Stimulated activated CD8-positive, alpha-beta memory T cell treated with anti-CD3 and anti-CD28 coated beads, Interleukin-15, amount 100 ng/mL, for 48 hours (primary cell): ENCODE measurements around the gene NKAIN2.

Experiments used
- DNase-seq, 2 donors: peaks; one replicate each; pipeline ENCODE4 v3.0.0-alpha.2; 2020; ENCODE audit warnings: low read depth in 2 of 2

NKAIN2 gene

GRCh38 chr6:123803504-123804013 is at the start of gene NKAIN2:
Gene NKAIN2 (plus strand): TSS chr6:123803865.
- DNase-seq = no peak

GRCh38 chr6:123759472-123759871 is 44.2 kb upstream of the NKAIN2 start:
- no peak for DNase-seq

GRCh38 chr6:123763904-123764303 is 39.8 kb upstream of the NKAIN2 start:
- DNase-seq = no peak

DNA sequence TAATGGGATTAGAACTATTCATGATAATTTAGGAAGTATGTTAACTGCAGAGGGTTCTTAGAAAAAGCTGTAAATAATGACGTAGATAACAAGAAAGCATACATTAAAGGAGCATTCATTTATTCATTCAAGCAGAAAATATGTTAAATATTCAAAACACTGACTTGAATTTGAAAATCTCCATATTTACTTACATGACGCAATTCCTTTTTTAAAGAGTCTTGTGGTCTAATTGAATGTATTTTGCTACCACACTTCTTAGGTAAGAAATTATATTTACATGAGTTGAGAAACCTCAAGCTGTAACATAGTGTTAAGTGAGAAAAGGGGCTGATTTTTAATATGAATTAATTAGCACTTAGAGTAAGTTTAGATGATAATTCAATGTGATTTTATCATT is 38.9 kb upstream of the NKAIN2 start:
- no peak for DNase-seq

- no peak for DNase-seq
These were observed 34.7 kb upstream of the NKAIN2 start for GRCh38 chr6:123768921-123769320.

GRCh38 chr6:123769431-123769830 is 34.2 kb upstream of the NKAIN2 start:
- DNase-seq = no peak

- no peak for DNase-seq
These were observed 33.3 kb upstream of the NKAIN2 start for GRCh38 chr6:123770247-123770949.

DNA sequence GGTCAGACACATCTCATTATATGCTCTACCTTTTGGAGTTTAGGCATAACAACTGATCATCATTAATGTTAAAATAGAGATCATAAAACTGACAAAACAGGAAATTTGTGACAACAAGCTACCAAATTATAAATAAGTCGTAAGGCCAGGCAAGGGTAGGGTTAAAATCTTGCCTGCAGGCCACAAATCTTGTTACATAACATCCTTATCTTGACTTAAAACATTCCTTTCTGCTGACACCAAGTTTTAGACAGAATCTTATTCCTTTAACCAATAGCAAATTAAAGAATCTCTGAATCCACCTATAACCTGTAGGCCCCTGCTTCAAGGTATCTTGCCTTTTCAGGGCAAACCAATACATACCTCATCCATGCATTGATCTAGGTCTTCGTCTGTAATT is 32.5 kb upstream of the NKAIN2 start:
- no peak for DNase-seq

DNA sequence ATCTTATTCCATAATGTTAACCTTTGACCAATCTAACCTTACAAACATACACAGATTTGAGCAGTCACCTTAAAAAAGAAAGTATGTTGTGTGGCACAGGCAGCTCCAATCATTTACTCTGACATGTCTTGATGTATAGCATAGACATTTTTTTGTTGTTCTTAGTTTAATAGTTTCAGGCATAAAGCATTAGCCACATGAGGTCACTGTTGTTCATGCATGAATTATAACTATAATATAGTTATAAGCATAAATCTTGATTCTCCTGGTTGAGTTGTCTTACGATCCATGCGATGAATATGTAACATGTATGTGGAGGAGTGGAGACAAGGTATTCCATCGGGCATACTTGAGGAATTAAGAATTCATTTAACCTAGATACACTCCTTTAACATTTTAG is 26.1 kb upstream of the NKAIN2 start:
- DNase-seq = no peak

GRCh38 chr6:123780021-123780420 is 23.6 kb upstream of the NKAIN2 start:
- DNase-seq = no peak

- DNase-seq = no peak
These were observed 19.3 kb upstream of the NKAIN2 start for GRCh38 chr6:123784330-123784729.

GRCh38 chr6:123785039-123785438 is 18.6 kb upstream of the NKAIN2 start:
- DNase-seq = no peak

DNA sequence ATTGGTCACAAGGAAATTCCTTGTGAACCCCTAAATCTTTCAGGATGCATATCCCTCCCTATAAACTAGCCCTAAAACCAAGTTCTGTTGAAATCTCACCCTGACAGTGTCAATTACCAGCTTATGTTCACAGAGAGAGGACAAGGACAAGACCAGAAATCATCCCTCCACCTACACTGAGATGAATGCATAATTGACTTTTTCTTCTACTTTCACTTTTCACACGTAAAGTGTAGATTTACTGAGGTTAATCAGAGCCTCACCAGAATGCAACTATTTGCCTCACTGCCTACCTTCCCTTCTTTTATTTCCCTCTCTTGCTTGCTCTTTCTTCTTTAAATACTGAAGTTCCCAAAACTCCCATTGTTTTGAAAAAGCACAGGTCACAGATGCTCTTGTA is 15.3 kb upstream of the NKAIN2 start:
- DNase-seq = no peak

GRCh38 chr6:123794190-123794589 is 9.5 kb upstream of the NKAIN2 start:
- DNase-seq = no peak

- no peak for DNase-seq
These were observed 8.9 kb upstream of the NKAIN2 start for GRCh38 chr6:123794799-123795198.

- DNase-seq = no peak
These were observed 2.6 kb upstream of the NKAIN2 start for GRCh38 chr6:123801067-123801466.

GRCh38 chr6:123802351-123802696 is 1.3 kb upstream of the NKAIN2 start:
- no peak for DNase-seq

DNA sequence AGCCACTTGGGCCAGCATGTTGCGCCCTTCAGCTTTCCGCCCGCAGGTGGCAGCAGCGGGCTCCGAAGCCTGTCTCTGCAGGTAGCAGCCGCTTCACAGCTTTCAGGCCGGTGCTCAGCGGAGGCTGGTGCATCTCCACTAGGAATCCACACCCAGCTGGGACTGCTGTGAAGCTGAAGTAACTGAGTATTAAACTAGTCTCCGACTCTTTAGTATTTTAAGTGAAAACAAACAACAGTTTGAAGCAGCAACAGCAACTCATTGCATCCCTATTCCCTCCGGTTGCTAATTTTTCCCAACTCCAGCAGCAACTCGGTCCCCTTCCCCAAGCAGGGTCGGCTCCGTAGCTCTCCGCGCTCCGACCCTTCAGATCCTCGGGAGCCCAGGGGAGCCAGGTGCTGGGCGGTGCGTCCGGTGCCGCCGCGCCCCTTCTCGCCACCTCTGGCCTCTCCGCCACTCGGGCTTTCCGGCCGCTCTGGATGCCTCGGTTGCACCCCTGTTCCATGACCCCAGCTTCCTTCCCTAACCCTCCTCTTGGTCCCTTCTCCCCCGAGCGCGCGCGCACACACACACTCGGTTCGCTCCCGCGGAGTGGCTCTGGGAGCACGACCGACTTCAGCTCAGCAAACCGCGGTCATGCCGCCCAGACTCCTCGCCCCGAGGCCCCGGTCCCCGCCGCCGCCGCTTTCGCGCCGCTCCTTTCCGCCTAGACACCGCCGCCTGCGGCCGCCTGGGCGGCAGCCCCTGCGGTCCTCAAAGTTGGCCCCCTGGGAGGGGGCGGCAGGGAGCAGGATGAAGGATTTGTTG is 765 bp upstream of the NKAIN2 start:
- peak; percentile 50 to 55 for DNase-seq

DNA sequence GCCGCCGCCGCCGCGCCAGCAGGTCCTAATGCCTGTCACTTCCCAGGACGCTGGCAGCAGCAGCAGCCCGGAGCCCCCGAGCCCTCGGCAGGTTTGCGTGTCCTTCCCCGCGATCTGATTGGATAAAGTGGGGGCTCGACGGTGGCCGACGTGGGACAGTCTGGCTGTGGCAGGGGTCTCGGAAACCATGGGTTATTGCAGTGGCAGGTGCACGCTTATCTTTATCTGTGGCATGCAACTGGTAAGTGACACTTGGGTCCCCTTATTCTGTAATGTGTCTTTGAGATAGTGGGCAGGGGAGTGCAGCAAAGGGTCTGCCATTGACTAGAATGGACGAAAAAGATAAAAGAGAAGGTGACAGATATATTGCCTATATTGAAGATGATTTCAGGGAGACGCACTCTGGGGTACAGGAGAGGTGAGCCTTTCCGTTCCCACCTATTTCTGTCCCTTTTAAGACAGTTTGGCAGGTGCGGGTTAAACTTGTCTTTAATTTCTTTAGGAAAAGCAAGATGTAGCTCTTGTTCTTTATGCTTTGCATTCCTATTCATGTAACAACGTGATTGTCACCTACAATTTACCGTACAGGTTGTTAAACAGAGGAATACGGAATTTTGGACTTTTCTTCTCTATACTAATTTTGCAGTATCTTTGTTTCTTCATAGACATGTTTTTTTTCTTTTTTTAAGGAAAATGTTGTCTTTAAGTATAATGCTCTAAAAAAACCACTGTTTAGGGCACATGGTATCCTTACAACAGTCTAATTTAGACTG is 535 bp downstream of the NKAIN2 start:
- DNase-seq = no peak

GRCh38 chr6:123804787-123805540 is 1.3 kb downstream of the NKAIN2 start:
- no peak for DNase-seq

DNA sequence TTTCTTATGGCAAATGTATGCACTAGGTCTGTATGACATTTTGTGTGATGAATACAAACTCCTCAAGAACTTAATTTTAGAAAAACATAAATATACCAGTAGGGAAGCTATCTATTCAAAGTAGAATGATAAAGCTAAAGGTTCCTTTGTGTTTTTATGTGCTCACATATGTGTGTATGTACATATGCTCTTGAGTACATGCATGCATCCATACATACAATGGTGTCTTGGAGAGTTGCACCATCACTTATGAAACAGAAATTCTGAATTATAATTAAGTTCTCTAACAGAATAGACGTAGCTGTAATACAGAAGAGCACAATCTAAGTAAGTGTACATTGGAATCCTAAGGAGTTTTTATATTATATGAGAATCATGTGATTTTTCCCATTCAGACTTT is 2.3 kb downstream of the NKAIN2 start:
- no peak for DNase-seq

DNA sequence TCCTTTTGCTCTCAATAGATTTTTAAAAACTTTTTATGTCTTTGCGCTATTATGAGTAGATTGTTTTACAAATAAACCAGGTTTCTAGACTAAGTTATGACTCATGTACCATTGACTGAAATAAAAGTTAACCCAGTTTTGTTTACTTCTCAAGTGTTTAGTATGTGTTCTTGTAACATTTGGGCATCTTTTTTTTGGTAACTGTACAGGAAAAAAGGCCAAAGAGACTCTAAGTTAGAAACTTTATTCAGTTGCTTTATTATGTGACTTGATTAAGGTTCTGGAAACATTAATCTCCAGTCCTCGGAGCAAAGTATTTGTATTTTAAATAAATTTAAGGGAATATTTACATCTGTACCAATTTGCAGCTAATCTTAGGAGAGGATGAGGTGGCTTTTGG is 2.9 kb downstream of the NKAIN2 start:
- DNase-seq = no peak
